WTC11 (cell line): Measurements from ENCODE around the gene AP1G2.

Experiments
- CTCF ChIP-seq: fragments of 200-600 bp; IDR thresholded peaks from 2 replicates; pipeline ENCODE4 v1.8.0; 2022; ENCODE audit warnings: antibody characterized with exemption
- IRF2 ChIP-seq: sonication (generic); formaldehyde crosslinking; IDR thresholded peaks from 2 replicates; pipeline ENCODE4 v1.8.0; 2022; ENCODE audit warnings: low read depth, missing genetic modification reagents, borderline replicate concordance
- TP53 ChIP-seq: sonication (generic); formaldehyde crosslinking; IDR thresholded peaks from 2 replicates; pipeline ENCODE4 v1.8.1; 2023; ENCODE audit warnings: mild to moderate bottlenecking, missing genetic modification reagents

GRCh38 chr14:23522643-23523198, 44.9 kb downstream of the AP1G2 start:
- TF ChIP-seq TP53: no peak
- no peak for TF ChIP-seq IRF2 (CRISPR knock-in tag)
- TF ChIP-seq CTCF: no peak
